SK-N-SH (cell line): ENCODE measurements around the gene POLR3GL. TPM values are rescaled to one million over a fixed set of nuclear protein-coding genes. Genes with fewer than 3 reads are reported as not detected.

ENCODE experiments used
- CTCF ChIA-PET: fragments of 300-600, 350-600 bp; formaldehyde crosslinking; extraction: SDS; loops from one replicate; lab custom pipeline; 2021; lab: Yijun Ruan, JAX
- POLR2A ChIA-PET: fragments of 350-600 bp; sonication (Branson Sonifier 250); formaldehyde crosslinking; extraction: SDS; loops from one replicate; lab custom pipeline; 2020; ENCODE audit warnings: antibody characterized with exemption, inconsistent platforms; lab: Yijun Ruan, JAX
- DNase-seq: peaks from one replicate; pipeline ENCODE4 v3.0.0; 2012
- H2AFZ ChIP-seq: fragments of 200-600 bp; sonication (generic); 2 replicates; pipeline ENCODE4 v1.8.1; 2016; ENCODE audit warnings: antibody characterized with exemption, mild to moderate bottlenecking, low read depth
- H3F3A ChIP-seq: fragments of 200-600 bp; sonication (generic); replicated peaks from 2 replicates; pipeline ENCODE3; 2016; ENCODE audit warnings: antibody characterized with exemption, mild to moderate bottlenecking; ENCODE audit not compliant: insufficient read depth
- H3K27ac ChIP-seq, 2 experiments: fragments of 200-500 bp in 1 of 2; fragments of 200-600 bp in 1 of 2; sonication (Bioruptor generic) in 1 of 2; sonication (generic), shearing (Covaris generic) in 1 of 2; 2 replicates each; pipeline versions ENCODE4 v1.5.1 to v1.6.1; 2014 to 2016; ENCODE audit warnings: low read depth in 2 of 2, inconsistent platforms in 1 of 2, low read length in 1 of 2, mild to moderate bottlenecking in 1 of 2, mixed read lengths in 1 of 2
- H3K27me3 ChIP-seq: fragments of 200-600 bp; sonication (generic), shearing (Covaris generic); 2 replicates; pipeline ENCODE4 v1.6.1; 2016; ENCODE audit warnings: mixed run types; ENCODE audit not compliant: insufficient read depth
- H3K36me3 ChIP-seq, 2 experiments: fragments of 200-500 bp in 1 of 2; fragments of 200-600 bp in 1 of 2; sonication (Bioruptor generic) in 1 of 2; sonication (generic) in 1 of 2; replicated peaks in 1 of 2; 2 replicates each; pipeline versions ENCODE3 to v1.5.1; 2014 to 2016; ENCODE audit warnings: low read length in 1 of 2, mild to moderate bottlenecking in 1 of 2; ENCODE audit not compliant: insufficient read depth in 2 of 2, control insufficient read depth in 1 of 2
- H3K4me1 ChIP-seq, 2 experiments: fragments of 200-500 bp in 1 of 2; fragments of 200-600 bp in 1 of 2; sonication (Bioruptor generic) in 1 of 2; sonication (generic), shearing (Covaris generic) in 1 of 2; 2 replicates each; pipeline versions ENCODE4 v1.5.1 to v1.6.1; 2014 to 2016; ENCODE audit warnings: low read depth in 1 of 2, low read length in 1 of 2, mixed run types in 1 of 2; ENCODE audit not compliant: insufficient read depth in 2 of 2, control insufficient read depth in 1 of 2
- H3K4me2 ChIP-seq: fragments of 200-600 bp; sonication (generic), shearing (Covaris generic); 2 replicates; pipeline ENCODE4 v1.6.1; 2017; ENCODE audit warnings: mixed run types
- H3K4me3 ChIP-seq, 2 experiments: fragments of 200-500 bp in 1 of 2; fragments of 200-600 bp in 1 of 2; sonication (Bioruptor generic) in 1 of 2; sonication (generic), shearing (Covaris generic) in 1 of 2; 2 replicates each; pipeline versions ENCODE4 v1.5.1 to v1.8.1; 2014 to 2016; ENCODE audit warnings: low read depth in 2 of 2, inconsistent platforms in 1 of 2, low read length in 1 of 2, mild to moderate bottlenecking in 1 of 2, mixed read lengths in 1 of 2, moderate library complexity in 1 of 2
- H3K79me2 ChIP-seq: fragments of 200-600 bp; sonication (generic); 2 replicates; pipeline ENCODE4 v1.8.1; 2017; ENCODE audit warnings: mild to moderate bottlenecking; ENCODE audit not compliant: insufficient read depth
- H3K9ac ChIP-seq: fragments of 200-600 bp; sonication (generic); 2 replicates; pipeline ENCODE4 v1.6.1; 2017; ENCODE audit warnings: mixed run types
- H3K9me2 ChIP-seq: fragments of 200-600 bp; sonication (generic); 2 replicates; pipeline ENCODE4 v1.6.1; 2017; ENCODE audit warnings: mixed run types
- H3K9me3 ChIP-seq: fragments of 200-600 bp; sonication (generic); 2 replicates; pipeline ENCODE4 v1.6.1; 2017; ENCODE audit warnings: mixed run types, mild to moderate bottlenecking, moderate library complexity
- H4K20me1 ChIP-seq: fragments of 200-600 bp; sonication (generic); 2 replicates; pipeline ENCODE4 v1.6.1; 2017; ENCODE audit warnings: mild to moderate bottlenecking, mixed run types; ENCODE audit not compliant: insufficient read depth
- ELF1 ChIP-seq: IDR thresholded peaks from 2 replicates; pipeline ENCODE4 v1.4.0; 2012
- FOXJ3 ChIP-seq: sonication (generic); formaldehyde crosslinking; IDR thresholded peaks from 2 replicates; pipeline ENCODE4 v1.5.1; 2020; ENCODE audit warnings: mild to moderate bottlenecking, missing genetic modification reagents
- FOXM1 ChIP-seq: IDR thresholded peaks from 2 replicates; pipeline ENCODE4 v1.4.0; 2012; ENCODE audit warnings: low read depth, mild to moderate bottlenecking
- GATA2 ChIP-seq: sonication (generic); formaldehyde crosslinking; IDR thresholded peaks from 2 replicates; pipeline ENCODE4 v1.5.0; 2020; ENCODE audit warnings: mild to moderate bottlenecking, missing genetic modification reagents
- MAX ChIP-seq: IDR thresholded peaks from 2 replicates; pipeline ENCODE4 v1.4.0; 2012; ENCODE audit warnings: low read depth
- MEF2A ChIP-seq: IDR thresholded peaks from 2 replicates; pipeline ENCODE4 v1.4.0; 2012; ENCODE audit warnings: low read depth, borderline replicate concordance
- NRF1 ChIP-seq: IDR thresholded peaks from 2 replicates; pipeline ENCODE4 v1.6.1; 2012; ENCODE audit warnings: low read depth, mild to moderate bottlenecking, low read length
- PBX3 ChIP-seq: IDR thresholded peaks from 2 replicates; pipeline ENCODE4; 2012
- POLR2AphosphoS5 ChIP-seq: IDR thresholded peaks from 2 replicates; pipeline ENCODE4 v1.6.1; 2012; ENCODE audit warnings: low read depth, low read length
- REST ChIP-seq: IDR thresholded peaks from 2 replicates; pipeline ENCODE4 v1.6.1; 2012; ENCODE audit warnings: mild to moderate bottlenecking, low read depth, low read length, moderate library complexity
- RFX5 ChIP-seq: IDR thresholded peaks from 2 replicates; pipeline ENCODE4 v1.6.1; 2012; ENCODE audit warnings: mild to moderate bottlenecking, improper control_type of control experiment, low read length
- RXRA ChIP-seq: IDR thresholded peaks from 2 replicates; pipeline ENCODE4 v1.4.0; 2012; ENCODE audit warnings: low read depth, mild to moderate bottlenecking, borderline replicate concordance
- TCF12 ChIP-seq: IDR thresholded peaks from 2 replicates; pipeline ENCODE4 v1.4.0; 2012
- WGBS: methylation state at CpG from one replicate; pipeline ENCODE4 v1.1.6; 2017; ENCODE audit warnings: low lambda C conversion rate; 5-methylcytosine and 5-hydroxymethylcytosine counted together
- polyA plus RNA-seq, 3 experiments: library from polyadenylated mRNA; depleted of rRNA; stranded (reverse); fragments of >200 nt; gene quantifications; 2 replicates each; pipeline ENCODE4 v1.2.3, GENCODE V29; 2012

Gene POLR3GL
- polyA plus RNA-seq, 1 of the 3 experiments (the other 2 are of a cell fraction): 15.8 TPM

- H3K9ac ChIP-seq: peak overlapping the region; percentile 90; the same call in 1 of the 2 replicates
- peaks cover 23% of the 10 kb centered on the region for H3F3A ChIP-seq
- H3K4me3 ChIP-seq: peak overlapping the region; percentile 64 to 90; a peak in 3 of 4 replicates
- 95% methylated on average over 5 of the region's 5 CpGs for WGBS
- H3K79me2 ChIP-seq: peaks cover 36% of the 10 kb centered on the region
- H3K9me3 ChIP-seq: no peaks in the 10 kb centered on the region
- peaks cover 29 to 33% of the 10 kb centered on the region in 2 experiments for H3K36me3 ChIP-seq
- H3K4me2 ChIP-seq: peak overlapping the region; percentile 86
- no peak for DNase-seq
- H2AFZ ChIP-seq: no peak overlapping the region
- ChIA-PET POLR2A (no interaction called here), CTCF (interaction anchor here (1.2 to 10.6 kb wide), 4 partner anchors 14 to 101 kb away, joined by 3 to 99 read pairs (median 12); partner anchors contain the start of gene ITGA10)
- no peaks in the 10 kb centered on the region for H3K27me3 ChIP-seq
- TF ChIP-seq ELF1 (no peak), PBX3 (no peak), TCF12 (no peak), FOXJ3 (no peak), NRF1 (no peak), FOXM1 (no peak), POLR2AphosphoS5 (no peak), MEF2A (no peak), REST (no peak), GATA2 (no peak), MAX (no peak), RXRA (no peak), RFX5 (no peak)
- peaks cover 38% of the 10 kb centered on the region for H4K20me1 ChIP-seq
- H3K4me1 ChIP-seq: peaks cover 14 to 34% of the 10 kb centered on the region in 2 experiments; a peak in 3 of 4 replicates
- H3K9me2 ChIP-seq: no peaks in the 10 kb centered on the region
- H3K27ac ChIP-seq: peak overlapping the region in 1 of 2 experiments; percentile 39; a peak in 3 of 4 replicates
Measured at GRCh38 chr1:145992958-145993617, 28.6 kb downstream of the POLR3GL start.
